MCF 10A (cell line): ENCODE measurements around the gene TANGO6. TPM values are rescaled to one million over a fixed set of nuclear protein-coding genes. Genes with fewer than 3 reads are reported as not detected.
A peak's percentile ranks its signal among the peaks of the same experiment; 100 is the strongest.

Source experiments
- BruUV-seq: library from RNA; stranded (reverse); fragments of 400-500 nt; replicated peaks from 2 replicates; lab custom pipeline; 2021; lab: Mats Ljungman, UMichigan
- CTCF ChIA-PET: fragments of 300-600 bp; sonication (Branson Sonifier 250); formaldehyde crosslinking; extraction: SDS; loops from one replicate; lab custom pipeline; 2021; ENCODE audit warnings: antibody characterized with exemption, inconsistent platforms; lab: Yijun Ruan, JAX
- POLR2A ChIA-PET: fragments of 300-600, 350-650 bp; sonication (Branson Sonifier 250); formaldehyde crosslinking; extraction: SDS; loops from one replicate; lab custom pipeline; 2020; ENCODE audit warnings: antibody characterized with exemption, inconsistent platforms; lab: Yijun Ruan, JAX
- DNase-seq: peaks from one replicate; pipeline ENCODE4 v3.0.0-alpha.2; 2018; ENCODE audit not compliant: unreplicated experiment
- H3K27ac Mint-ChIP-seq: one replicate; pipeline ENCODE4 v1.8.0; 2022; ENCODE audit warnings: mild to moderate bottlenecking, low read depth, mixed read lengths; ENCODE audit not compliant: unreplicated experiment
- H3K27me3 Mint-ChIP-seq: one replicate; pipeline ENCODE4 v1.8.0; 2022; ENCODE audit warnings: mixed read lengths; ENCODE audit not compliant: insufficient read depth, unreplicated experiment
- H3K36me3 Mint-ChIP-seq: one replicate; pipeline ENCODE4 v1.8.0; 2022; ENCODE audit warnings: mild to moderate bottlenecking, moderate library complexity, mixed read lengths; ENCODE audit not compliant: insufficient read depth, unreplicated experiment
- H3K4me1 Mint-ChIP-seq: one replicate; pipeline ENCODE4 v1.8.0; 2022; ENCODE audit warnings: mixed read lengths; ENCODE audit not compliant: insufficient read depth, unreplicated experiment
- H3K4me3 Mint-ChIP-seq: one replicate; pipeline ENCODE4 v1.8.0; 2022; ENCODE audit warnings: mild to moderate bottlenecking, moderate library complexity, mixed read lengths; ENCODE audit not compliant: unreplicated experiment
- H3K9me3 Mint-ChIP-seq: one replicate; pipeline ENCODE4 v1.8.0; 2022; ENCODE audit warnings: mixed read lengths; ENCODE audit not compliant: unreplicated experiment
- CTCF ChIP-seq: fragments of 200-600 bp; IDR thresholded peaks from one replicate; pipeline ENCODE4 v1.8.0; 2022; ENCODE audit warnings: antibody characterized with exemption, mild to moderate bottlenecking; ENCODE audit not compliant: unreplicated experiment
- intact Hi-C: fragments of 100-400 bp; cut with micrococcal nuclease; formaldehyde crosslinking; loops from 2 replicates; pipeline ENCODE4 v1.14.1; 2022
- total RNA-seq: library from RNA; stranded (reverse); gene quantifications from 2 replicates; pipeline ENCODE4 v1.2.3, GENCODE V29; 2022

The TANGO6 gene
- total RNA-seq, 1 experiment from 2014 or later, result 21.8 TPM

GRCh38 chr16:69005641-69006355 is 162.5 kb downstream of the TANGO6 start:
- POLR2A ChIA-PET, result no interaction called here

GRCh38 chr16:69012906-69013305 is 169.6 kb downstream of the TANGO6 start:
- DNase-seq, result peak; percentile 20
- intact Hi-C loops, result no loop called here
- no peak overlapping the region for H3K4me3 Mint-ChIP-seq
- peaks cover 10% of the 10 kb centered on the region for H3K4me1 Mint-ChIP-seq
- ChIA-PET POLR2A (interaction anchor here (0.7 kb wide), 2 partner anchors 22 to 77 kb away, joined by 3 read pairs; no protein-coding TSS in a partner anchor), CTCF (interaction anchor here (0.6 kb wide), 2 partner anchors 19 to 948 kb away, joined by 3 to 4 read pairs; no protein-coding TSS in a partner anchor)
- peaks cover 6% of the 10 kb centered on the region for H3K36me3 Mint-ChIP-seq
- no TSS peak for BruUV-seq
- no peaks in the 10 kb centered on the region for H3K27me3 Mint-ChIP-seq
- H3K27ac Mint-ChIP-seq, result no peak overlapping the region
- TF ChIP-seq CTCF, result no peak
- no peaks in the 10 kb centered on the region for H3K9me3 Mint-ChIP-seq

More at GRCh38 chr16:69005641-69006355, 162.5 kb downstream of the TANGO6 start:
- Mint-ChIP-seq H3K9me3 (peaks cover 8% of the 10 kb centered on the region), H3K27ac (no peak overlapping the region), H3K4me1 (no peaks in the 10 kb centered on the region), H3K27me3 (no peaks in the 10 kb centered on the region), H3K36me3 (peaks cover 28% of the 10 kb centered on the region), H3K4me3 (no peak overlapping the region)
- TF ChIP-seq CTCF, result no peak
- CTCF ChIA-PET, result interaction anchor here (0.7 kb wide), 1 partner anchor 20 kb away, joined by 3 read pairs; no protein-coding TSS in a partner anchor
- intact Hi-C loops, result no loop called here
- no TSS peak for BruUV-seq
- DNase-seq, result no peak

- H3K4me1 Mint-ChIP-seq, result peaks cover 10% of the 10 kb centered on the region
- BruUV-seq, result no TSS peak
- H3K27me3 Mint-ChIP-seq, result no peaks in the 10 kb centered on the region
- ChIA-PET CTCF (interaction anchor here (1.0 kb wide), 1 partner anchor 111 kb away, joined by 4 read pairs; no protein-coding TSS in a partner anchor), POLR2A (no interaction called here)
- H3K9me3 Mint-ChIP-seq, result no peaks in the 10 kb centered on the region
- no peak for DNase-seq
- H3K4me3 Mint-ChIP-seq, result no peak overlapping the region
- H3K27ac Mint-ChIP-seq, result no peak overlapping the region
- TF ChIP-seq CTCF, result no peak
- peaks cover 6% of the 10 kb centered on the region for H3K36me3 Mint-ChIP-seq
- intact Hi-C loops, result no loop called here
Measured at GRCh38 chr16:69013991-69014390, 170.7 kb downstream of the TANGO6 start.

GRCh38 chr16:69014811-69015210 is 171.5 kb downstream of the TANGO6 start:
- no peak for DNase-seq
- H3K36me3 Mint-ChIP-seq, result peaks cover 6% of the 10 kb centered on the region
- CTCF ChIA-PET, result no interaction called here
- no peaks in the 10 kb centered on the region for H3K9me3 Mint-ChIP-seq
- H3K27ac Mint-ChIP-seq, result no peak overlapping the region
- POLR2A ChIA-PET, result interaction anchor here (1.4 kb wide), 1 partner anchor 15 kb away, joined by 3 read pairs; no protein-coding TSS in a partner anchor
- intact Hi-C loops, result no loop called here
- no peak for TF ChIP-seq CTCF
- no peak overlapping the region for H3K4me3 Mint-ChIP-seq
- no TSS peak for BruUV-seq
- no peaks in the 10 kb centered on the region for H3K27me3 Mint-ChIP-seq
- peaks cover 10% of the 10 kb centered on the region for H3K4me1 Mint-ChIP-seq
